Measurements from ENCODE around the gene MKNK2. TPM values are rescaled to one million over a fixed set of nuclear protein-coding genes. Genes with fewer than 3 reads are reported as not detected.

MKNK2 gene
- total RNA-seq, 1 donor from 2014 or later: 234 TPM

DNA sequence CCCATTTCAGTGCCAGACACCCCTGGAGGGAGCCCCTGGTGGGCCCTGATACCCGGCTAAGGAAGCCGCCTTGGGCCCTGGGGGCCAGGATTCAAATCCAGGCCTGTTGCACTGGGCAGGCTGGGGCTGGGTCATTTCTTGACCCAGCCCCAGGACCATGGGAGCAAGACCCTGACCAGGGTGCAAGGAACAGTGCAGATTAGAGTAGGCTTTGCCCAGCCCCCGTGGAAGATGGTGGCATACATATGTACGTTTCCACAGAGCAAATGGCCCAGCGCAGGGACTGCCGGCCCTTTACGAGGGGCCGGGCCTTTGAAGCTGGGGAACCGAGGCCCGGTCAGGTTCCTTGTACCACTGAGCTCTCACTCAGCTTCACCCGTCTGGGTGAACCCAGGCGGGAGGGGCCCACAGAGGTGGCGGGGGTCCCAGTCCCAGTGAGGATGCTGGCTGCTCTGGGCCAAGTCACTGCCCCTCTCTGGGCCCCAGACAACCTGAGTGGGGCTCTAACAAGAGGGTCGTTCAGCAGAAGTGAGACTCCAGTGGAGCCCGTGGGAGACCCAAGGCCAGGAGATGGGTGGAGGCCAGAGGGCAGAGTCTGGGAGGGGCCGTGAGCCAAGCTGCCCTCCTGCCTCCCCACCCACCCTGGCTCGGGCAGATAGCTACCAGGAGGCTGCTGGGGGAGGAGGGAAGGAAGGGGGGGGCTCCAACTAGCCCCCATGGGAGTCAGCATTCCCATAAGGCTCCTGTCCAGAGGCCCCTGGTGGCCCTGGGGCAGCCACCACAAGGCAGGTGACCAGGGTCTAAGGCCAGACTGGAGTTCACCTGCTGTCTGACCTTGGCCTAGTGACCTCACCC is 2.7 kb downstream of the MKNK2 start:
- DNase-seq (ENCODE audit: missing footprints): peak; percentile 50
- no peak for ATAC-seq
- intact Hi-C loops (cut with DNase I): no loop called here

DNA sequence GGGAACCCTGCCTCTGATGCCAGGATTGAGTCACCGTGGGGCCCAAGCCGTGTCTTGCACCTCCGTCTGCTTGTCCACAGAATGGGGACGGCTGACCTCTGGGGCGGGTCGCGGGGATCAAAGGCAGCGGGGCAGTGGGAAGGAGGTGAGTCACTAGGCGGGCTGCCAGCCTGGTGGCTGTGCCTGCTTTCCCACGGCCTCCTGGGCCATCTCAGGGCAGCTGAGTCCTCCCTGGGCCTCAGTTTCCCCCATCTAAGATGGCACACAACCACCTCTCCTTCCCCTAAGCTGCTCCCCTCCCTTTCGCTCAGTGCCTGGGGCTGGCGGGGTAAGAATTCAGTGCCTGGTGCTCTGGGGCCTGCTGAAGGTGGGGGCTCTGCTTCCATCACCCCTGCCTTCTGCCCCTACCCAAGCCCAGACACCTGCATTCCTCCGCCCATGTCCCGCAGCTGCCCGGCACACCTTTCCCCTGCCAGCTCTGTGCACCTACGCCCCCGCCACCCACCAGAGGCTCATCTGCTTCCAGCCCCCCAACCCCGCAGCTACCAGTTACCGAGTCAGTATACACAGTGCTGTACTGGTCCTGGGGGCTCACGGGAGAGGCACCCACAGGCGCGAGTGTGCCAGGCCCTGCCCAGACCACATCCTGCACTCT is 3.5 kb downstream of the MKNK2 start:
- intact Hi-C loops (cut with DNase I): no loop called here
- no peak for ATAC-seq
- peak; percentile 53 for DNase-seq (ENCODE audit: missing footprints)

DNA sequence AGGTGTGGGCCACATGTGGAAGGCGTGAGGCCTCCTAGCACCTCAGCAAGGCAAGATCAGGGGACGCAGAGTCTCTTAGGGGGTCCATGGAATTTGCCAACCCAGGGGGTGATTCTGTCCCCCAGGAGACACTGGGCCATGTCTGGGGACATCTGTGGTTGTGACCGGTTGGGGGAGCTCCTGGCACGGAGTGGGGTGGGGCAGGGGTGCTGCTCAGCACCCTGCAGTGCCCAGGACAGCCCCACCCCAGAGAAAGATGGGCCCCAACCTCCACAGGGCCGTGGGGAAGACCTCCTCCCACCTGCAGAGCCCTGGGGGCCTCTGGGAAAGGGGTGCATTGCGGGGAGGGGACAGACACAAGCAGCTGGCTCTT is 4.0 kb downstream of the MKNK2 start:
- no peak for ATAC-seq
- intact Hi-C loops (cut with DNase I): no loop called here
- no peak for DNase-seq (ENCODE audit: missing footprints)

DNA sequence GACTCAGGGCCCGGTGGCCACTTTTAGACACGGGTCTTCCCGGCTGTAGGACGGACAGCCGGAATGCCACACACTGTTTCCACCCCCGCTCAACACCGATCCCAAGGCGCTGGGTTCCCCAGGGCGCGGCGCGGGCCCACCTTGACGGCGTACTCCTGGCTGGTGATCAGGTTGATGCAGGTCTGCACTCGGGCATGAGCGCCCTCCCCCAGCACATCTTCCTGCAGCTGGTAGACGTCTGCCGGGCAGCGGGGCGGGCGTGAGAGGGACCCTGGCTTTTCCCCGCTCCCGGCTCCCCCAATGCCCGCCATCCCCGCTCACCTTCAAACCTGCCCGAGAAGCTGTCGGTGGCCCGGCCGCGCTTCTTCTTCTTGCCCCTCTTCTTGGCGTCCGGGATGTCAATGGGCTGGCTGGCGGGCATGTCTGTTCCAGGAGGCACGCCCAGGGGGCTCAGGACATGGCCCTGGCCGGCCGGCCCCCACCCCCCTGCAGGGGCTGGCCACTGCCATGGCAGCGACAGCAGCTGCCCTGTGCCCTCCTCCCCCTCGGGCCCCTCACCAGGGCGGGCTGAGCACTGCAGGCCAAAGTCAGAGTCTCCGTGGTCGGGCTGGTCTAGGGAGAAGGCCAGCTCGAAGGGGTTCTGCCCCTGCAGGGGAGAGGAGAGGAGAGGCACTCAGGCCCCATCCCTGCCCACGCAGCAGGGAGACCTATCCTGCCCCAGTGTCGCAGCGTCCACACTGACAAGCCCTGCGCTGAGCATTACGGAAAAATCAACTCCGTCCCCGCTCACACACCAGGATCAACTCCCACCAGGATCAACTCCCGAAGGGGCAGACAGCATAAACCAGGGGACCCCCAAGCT is 4.8 kb downstream of the MKNK2 start:
- intact Hi-C loops (cut with DNase I): no loop called here
- DNase-seq (ENCODE audit: missing footprints) (no peak), ATAC-seq (no peak)

DNA sequence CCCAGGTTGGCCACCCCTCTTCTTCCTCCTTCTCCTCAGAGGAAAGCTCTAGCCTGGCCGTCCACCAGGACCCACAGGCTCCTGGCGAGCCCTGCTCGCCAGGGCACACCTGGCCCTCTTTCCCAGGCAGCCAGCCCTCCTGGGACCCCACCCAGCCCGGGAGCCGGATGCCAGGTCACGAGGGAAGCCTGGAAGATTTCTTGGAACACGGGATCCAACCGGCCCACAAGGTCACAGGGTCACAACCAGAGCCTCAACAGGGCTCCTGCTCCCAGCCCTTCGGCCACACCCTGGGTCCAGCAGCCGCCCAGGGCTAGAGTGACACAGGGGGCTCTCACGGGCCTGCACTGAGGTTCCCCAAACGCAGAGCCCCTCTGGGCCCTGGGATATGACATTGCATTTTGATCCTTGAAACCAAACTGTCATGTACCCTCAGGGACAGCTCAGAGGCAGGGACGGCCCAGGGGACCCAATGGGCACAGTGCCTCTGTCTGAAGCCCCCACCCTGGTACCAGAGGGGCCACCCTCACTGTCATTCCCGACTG is 5.5 kb downstream of the MKNK2 start:
- DNase-seq (ENCODE audit: missing footprints) (no peak), ATAC-seq (no peak)
- intact Hi-C loops (cut with DNase I): no loop called here

DNA sequence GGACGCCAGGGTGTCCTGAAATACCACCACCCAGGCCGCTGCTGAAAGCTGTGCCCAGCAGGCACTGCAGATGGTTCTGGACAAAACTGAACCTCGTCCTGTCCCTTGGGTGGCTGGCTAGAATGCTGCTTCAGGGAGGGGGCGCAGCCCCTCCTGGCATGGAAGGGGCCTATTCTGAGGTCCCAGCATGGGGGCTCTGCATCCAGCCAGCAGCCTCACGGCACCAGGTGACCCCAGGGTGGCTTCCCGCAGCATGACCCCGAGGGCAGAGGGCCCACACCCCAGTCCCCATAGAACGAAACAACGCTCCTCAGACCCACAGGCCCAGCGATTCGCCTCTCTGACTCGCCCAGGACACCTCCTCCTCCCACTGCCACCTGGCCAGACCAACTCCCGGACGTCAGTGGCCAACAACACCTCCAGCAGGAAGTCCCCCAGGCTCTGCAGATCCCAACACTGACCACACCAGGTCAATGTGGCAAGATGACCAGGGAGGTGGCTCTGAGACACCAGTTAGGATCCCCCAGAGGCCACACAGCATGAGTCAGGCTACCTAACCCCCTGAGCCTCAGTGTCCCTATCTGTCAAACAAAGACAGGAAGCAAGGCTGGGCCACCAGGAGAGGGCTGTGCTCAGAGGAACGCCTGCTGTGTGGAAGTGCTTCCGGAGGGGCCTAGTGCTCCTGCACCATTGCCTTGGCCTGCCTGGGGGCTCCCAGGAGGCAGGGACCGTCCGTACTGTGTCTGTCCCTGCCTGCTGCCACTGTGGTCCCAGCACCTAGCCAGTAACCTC is 6.1 kb downstream of the MKNK2 start:
- DNase-seq (ENCODE audit: missing footprints) (no peak), ATAC-seq (no peak)
- intact Hi-C loops (cut with DNase I): no loop called here

DNA sequence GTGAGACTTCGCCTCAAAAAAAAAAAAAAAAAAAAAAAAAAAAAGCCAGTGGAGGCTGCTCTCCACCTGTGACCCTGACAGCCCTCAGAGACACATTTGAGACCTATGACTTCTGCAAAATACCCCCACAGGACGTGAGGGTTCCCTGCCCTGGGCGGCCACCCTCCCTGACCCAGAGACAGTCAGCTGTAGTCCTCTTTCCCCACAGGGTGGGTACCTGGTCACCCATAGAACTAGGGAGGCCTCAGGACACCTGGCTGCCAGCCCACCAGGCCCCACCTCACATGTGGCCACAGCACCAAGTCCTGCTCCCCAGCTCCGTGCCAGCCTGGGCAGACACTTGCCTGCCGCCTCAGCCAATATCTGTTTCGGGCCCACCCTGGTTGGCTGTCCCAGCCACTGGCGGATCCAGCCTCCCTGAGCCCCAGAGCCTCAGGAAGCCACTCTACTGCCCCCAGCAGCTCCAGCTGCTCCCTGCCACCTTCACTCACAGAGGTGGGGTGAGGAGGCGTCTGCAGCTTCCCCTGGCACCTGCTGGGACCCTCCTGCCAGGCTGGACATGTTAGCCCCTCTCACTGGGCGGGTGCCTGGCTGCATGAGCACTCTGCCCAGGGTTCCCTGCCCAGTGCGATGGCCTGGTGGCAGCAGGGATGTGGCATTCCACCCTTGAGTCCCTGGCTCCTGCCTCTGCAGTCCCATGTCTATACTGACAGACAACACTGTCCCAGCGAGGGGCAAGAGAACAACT is 6.9 kb downstream of the MKNK2 start:
- no peak for ATAC-seq
- intact Hi-C loops (cut with DNase I): no loop called here
- DNase-seq (ENCODE audit: missing footprints): no peak

DNA sequence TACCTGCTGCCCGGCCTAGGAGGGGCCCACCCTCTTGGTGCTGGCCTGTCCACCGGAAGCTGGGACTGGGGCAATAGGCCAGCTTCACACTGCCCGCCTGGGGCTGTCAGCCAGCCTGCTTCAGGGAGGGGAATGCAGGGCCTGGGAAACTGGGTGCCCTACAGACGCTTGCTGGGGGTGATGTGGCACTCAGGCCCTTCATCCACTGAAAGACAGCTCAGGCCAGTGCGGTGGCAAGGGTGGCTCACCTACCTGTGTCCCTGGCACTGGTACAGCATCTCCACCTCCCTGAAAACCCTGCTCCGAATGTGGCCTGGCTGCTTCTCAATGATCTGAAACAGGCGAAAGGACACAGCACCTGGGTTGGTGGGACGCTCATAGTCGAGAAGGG is 7.8 kb downstream of the MKNK2 start:
- ATAC-seq: no peak
- intact Hi-C loops (cut with DNase I): no loop called here
- no peak for DNase-seq (ENCODE audit: missing footprints)

DNA sequence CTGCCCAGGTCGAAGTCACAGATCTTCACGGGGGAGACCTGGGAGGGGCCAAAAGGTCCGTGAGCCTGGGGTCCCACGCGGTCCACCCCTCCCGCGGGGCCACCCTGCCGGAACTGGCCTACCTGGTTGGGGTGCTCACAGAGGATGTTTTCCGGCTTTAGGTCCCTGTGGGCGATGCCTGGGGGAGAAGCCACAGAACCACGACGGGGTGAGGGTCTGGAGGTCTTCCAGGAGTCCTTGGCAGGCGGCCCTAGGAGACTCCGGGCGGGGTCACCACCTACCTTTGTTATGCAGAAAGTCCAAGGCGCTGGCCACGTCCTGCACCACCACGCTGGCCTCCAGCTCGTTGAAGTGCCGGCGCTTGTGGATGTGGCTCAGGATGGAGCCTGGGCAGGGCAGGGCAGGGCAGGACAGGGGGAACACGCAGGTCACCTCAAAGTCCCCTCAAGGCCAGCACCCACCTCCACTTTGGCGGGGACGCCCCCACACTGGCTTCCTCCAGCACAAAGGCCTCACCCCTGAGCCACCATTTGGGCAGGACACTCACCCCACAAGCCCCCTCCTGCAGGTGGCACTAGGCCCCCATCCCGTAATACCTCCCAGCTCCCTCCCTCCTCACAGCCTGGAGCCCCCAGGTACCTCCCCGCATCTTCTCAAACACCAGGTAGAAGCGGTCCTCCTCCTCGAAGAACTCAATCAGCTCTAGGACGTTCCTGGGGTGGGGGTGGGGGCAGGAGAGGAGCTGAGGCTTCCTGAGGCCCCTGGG is 8.4 kb downstream of the MKNK2 start:
- intact Hi-C loops (cut with DNase I): no loop called here
- no peak for DNase-seq (ENCODE audit: missing footprints)

DNA sequence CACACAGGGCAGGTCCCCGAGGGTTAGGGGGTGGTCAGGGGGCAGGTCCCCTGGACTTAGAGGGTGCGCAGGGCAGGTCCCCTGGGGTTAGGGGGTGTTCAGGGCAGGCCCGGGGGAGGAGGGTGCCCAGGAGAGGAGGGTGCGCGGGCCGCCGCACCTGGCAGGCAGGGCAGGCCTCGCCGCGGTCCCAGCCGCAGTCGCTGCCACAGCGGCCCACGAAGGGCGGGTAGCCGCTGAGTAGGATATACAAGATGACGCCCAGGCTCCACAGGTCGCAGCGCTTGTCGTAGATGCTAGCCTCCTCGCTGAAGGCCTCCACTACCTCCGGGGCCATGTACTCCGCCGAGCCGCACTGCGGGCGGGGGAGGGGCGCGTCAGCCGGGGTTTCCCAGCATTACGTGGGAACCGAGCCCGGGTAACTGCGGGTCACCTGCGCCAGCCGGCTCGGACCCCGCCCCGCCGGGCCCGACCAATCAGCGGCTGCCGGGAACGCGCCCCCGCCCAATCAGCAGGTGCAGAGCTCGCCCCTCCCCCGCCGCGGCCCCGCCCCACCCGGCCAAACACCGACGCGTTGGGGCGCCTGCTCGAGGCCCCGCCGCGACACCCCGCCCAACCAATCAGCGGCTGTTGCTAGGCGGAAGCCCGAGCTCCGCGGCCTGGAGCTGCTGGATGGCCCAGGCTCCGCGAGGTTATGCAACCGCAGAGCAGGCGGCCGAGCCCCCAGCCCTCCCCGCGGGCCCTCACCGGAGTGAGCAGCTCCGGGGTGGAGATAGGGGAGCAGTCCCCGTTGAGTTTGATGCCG is 9.2 kb downstream of the MKNK2 start:
- DNase-seq (ENCODE audit: missing footprints): peak; percentile 99
- intact Hi-C loops (cut with DNase I): no loop called here
- peak; percentile 90 for ATAC-seq

More for the DNA sequence above, 8.4 kb downstream of the MKNK2 start:
- ATAC-seq: no peak

DNA sequence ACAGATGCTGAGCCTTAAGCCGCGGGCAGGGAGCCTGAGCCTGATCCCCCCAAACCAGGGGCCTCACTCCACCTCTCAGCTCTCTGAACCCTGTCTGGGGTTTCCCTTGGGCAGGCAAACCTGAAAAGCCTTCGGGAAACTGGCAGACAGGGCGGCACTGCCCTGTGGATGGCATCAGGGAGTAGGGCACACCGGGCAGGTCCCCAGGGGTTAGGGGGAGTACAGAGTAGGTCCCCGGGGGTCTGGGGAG is 9.7 kb downstream of the MKNK2 start:
- intact Hi-C loops (cut with DNase I): no loop called here
- ATAC-seq (no peak), DNase-seq (ENCODE audit: missing footprints) (no peak)

DNA sequence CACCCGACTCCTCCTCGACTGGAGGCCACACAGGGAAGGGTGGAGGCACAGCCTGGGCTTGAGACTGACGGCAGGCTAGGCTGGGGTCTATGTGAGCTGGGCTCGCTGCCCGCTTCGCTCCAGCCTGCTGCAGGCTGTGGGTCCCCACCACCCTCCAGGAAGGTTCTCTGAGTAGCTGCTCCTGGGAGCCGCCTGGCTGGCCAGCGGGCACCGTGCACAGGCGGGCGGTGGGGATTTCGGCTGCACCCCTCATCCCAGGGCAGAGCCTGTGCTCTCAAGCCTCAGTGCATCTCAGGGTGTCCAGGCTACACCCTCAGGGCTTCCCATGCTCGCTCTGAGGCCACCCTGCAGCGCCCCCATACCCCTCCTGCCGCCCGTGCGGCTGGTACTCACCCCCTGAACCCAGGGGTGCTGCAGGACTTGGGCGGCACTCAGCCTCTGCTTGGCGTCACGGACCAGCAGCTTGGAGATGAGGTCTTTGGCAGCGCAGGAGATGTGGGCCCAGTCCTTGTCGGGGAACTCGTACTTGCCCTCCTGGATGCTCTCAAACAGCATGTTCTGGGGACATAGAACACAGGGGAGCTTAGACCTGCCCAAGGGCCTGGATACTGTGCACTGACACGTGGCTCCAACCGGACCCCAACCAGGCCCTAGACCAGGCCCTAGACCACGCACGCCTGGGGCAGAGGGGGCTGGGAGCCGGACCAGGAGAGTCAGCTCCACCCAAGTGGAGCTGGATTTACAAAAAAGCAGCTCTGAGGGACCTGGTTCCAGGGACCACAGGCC is 10.2 kb downstream of the MKNK2 start:
- intact Hi-C loops (cut with DNase I): no loop called here
- DNase-seq (ENCODE audit: missing footprints) (no peak), ATAC-seq (no peak)

DNA sequence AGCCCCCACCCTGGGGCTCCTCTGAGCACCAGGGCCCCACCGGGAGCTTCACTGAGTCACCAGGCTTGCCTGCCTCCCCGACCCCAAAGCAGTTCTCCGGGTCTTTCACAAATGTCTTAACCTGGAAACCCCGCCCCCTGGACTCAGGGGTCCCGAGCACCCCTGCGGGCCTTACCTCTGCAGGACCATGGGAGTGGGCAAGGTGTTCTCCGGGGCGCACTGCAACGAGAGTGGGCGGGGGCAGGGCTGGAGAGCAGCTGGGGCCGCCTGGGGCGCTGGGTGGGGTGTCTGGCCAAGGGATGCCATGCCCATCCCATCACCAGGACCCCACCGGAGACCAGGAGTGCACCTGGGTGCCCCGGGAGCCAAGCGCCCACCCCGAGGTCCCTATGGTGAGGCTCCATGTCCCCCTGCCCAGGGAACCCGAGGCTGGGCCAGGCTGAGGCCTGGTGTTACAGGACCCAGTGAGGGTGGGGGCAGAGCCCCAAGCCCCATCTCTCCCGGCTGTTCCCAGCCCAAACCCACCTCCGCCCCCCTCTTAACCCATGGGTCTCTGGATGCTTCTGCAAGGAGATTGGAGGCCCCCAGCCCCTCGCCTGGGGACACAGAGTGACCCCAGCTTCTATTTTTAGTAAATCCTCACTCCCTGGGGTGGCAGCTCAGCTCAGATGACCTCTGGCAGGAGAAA is 10.9 kb downstream of the MKNK2 start:
- intact Hi-C loops (cut with DNase I): no loop called here
- no peak for DNase-seq (ENCODE audit: missing footprints)
- ATAC-seq: no peak

DNA sequence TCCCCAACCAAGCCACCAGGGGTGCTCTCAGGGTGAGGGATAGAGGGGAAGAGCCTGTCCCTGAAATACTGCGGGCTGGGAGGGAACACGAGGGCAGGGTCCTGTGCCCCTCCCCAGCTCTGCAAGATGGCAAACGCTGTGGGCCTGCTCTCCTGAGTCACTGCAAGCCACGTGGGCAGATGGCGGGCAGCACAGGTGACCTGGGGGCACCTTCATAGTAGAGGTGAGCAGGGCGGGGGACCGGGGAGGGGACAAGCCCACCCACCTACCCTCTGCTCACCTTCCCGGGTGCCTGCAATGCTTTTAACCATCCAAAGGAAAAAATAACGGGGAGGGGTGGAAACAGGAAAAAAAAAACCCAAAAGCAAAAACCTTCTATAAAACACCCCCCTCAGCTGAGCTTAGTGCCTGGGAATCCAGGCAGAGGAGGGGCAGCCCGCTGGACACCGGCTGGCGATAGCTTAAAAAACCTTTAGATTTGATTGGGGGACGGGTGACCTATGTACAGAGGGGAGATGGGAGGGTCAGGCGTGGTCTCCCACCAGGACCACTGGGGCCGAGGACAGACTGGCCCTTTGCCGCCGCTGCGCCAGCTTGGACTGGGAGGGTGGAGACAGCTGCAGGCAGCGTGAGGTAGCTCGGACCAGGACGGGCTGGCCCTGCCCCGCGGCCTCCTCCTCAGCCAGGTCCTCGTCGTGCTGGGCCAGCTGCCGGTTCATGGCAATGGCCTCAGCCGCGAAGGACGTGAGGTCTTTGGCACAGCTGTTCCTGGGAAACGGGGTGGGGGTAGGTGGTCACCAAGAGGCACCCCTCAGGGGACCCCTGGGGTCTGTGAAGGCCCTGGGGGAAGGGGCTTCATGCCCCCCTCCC is 11.7 kb downstream of the MKNK2 start:
- ATAC-seq (no peak), DNase-seq (ENCODE audit: missing footprints) (no peak)
- intact Hi-C loops (cut with DNase I): no loop called here

Measured in Right ventricle myocardium inferior (tissue), 1 donor.